Activated CD8-positive, alpha-beta memory T cell treated with anti-CD3 and anti-CD28 coated beads, Interleukin-2, amount 50 U/mL, for 48 hours (primary cell): Measurements from ENCODE around the gene CXXC1.
"Not testable (repeated sequence)": the region's sequence is repeated elsewhere in the genome, so short reads cannot be mapped to it uniquely, and the experiment has no call there.

ENCODE experiments used
- DNase-seq: peaks from one replicate; pipeline ENCODE4 v3.0.0-alpha.2; 2020

Gene CXXC1

DNA sequence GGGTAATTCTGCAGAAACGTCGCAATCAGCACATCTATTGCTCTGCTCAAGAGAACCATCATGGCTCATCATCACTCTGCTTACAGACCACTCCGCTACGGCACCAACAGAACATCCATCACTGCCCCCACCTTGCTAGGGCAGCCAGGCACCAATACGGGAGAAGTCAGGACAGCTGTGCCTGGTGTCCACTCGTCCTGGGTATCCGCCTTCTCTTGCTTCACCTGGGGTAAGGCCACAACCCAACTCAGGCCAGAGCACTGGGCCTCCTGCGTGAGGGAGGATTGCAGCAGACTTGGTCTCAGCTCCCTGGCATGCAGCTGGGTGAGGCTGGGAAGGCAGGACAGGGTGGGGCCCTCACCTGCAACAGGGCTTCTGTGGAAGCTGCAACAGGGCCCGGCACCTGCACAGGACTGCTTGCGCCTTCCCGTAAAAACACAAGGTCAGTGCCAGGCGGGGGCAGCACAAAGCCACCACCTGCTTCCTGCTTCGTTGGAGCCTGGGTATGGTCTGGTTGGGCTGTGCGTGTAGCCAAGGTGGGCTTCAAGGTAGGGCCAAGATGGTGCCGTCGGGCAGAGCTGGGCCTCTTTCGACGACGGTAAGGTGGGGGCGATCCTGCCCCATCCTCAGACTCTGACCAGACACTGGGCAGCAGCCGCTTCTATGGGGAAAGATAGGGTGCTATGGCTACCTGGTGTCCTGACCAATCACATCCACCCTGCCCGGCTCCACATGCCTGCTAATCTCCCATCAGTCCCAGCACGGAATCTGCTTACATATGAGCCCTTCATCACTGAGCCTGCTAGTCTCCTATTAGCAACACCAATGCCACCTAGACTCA lies 14.1 kb downstream of the CXXC1 start:
- no peak for DNase-seq

DNA sequence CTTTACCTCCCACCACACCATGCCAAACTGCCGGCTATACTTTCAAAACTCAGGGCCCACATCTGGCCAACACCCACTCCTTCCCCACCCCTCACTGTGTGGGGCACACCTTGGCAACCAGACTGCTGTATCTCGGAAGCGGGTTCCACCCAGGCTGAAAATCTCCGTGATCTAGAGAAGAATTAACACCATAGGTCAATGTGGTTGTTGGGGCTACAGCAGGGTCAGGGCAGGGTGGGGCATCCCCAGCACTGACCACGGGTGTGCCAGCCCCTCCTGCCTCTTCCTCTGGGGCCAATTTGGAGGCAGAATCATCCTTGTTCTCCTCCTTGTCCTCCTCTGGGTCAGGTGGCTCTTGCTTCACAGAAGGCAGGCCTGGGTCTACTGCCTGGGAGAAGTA lies 14.9 kb downstream of the CXXC1 start:
- DNase-seq: no peak

DNA sequence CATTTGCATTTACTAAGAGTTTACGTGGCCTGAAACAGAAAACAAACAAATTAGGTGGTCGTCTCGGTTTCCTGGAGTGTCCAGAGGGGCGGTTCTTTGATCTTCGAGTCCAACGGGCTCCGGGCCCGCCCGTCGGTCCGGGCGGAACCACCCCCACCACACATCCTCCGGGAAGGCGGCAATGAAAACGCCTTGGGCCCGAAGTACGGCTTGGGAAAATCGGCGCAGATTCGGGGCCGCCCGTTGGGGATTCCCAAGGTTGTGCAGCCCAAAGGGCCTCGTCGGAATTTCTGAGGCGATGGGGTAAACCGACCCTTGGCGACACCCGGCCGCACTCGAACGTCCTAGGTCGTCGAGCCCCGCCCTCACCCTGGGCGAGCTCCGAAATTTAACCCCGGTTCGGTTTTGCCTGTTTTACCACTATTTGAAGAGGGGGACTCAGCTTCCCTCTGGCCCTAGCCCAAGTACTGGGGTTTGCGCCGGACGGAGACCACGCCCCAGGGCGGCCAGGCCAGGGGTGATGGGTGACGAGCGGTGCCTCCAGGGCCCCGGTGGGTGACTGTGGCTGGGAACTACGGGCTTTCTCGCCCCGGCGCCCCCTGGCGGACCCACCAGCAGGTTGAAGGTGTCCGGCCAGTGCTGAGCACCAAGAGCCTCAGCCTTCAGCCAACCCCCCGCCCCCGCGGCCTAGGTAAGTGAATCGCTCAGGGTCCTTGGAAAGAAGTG lies 19.3 kb downstream of the CXXC1 start:
- peak; percentile 93 for DNase-seq

- peak; percentile 92 for DNase-seq
These were observed 21.2 kb downstream of the CXXC1 start, which contains the start of gene CFAP53 for GRCh38 chr18:50266248-50266704. CFAP53 (minus strand) TSS chr18:50266495; CDS start chr18:50266404, 91 bp downstream.

DNA sequence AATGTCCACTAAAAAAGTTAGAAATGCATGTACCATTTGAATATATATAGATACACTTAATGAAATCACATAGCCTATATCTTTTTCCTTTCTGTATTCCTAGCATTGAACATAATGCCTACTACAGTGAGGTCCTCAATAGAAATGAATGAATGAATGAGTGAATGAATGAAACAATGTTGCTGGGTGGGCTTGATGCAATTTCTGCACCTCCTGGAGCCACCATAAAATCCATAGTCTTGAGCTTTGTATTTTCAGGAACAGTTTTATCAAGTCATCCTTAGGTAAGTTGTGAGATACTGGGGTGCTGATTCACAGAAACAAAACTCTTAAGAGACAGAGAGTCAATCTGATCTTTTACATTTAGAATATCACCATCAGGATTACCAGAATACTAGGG lies 24.5 kb downstream of the CXXC1 start:
- DNase-seq: no peak

DNA sequence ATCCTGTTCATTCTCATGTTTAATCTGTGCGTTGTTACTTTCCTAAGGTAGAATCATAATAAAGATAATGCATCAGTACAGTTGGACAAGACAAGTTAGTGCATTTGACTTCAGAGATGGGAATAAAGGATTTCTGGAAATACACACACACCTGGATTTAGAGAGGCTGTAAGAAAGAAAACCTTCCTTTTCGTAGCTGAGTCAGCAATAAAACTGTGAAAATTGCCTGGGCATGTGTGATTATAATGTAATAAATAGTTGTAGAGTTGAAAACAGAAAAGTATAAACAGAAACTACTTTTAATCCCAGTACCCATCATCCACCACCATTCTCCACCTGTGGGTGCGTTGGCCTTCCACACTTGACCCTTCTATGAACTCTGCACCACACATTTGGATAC lies 36.6 kb downstream of the CXXC1 start:
- DNase-seq: no peak

DNA sequence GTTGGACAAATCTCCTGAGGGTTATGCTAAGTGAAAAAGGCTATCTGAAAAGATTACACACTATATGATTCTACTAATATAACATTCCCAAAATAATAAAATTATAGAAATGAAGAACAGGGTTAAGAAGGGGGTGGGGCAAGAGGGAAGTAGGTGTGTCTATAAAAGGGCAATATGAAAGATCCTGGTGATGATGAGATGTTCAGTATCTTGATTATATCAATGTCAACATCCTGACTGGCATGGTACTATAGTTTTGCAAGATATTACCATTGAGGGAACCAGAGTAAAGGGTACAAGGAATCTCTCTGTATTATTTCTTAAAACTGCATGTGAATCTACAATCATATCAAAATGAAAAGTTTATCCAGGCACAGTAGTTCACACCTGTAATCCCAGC lies 37.9 kb downstream of the CXXC1 start:
- no peak for DNase-seq

- DNase-seq: no peak
These were observed 39.9 kb downstream of the CXXC1 start for GRCh38 chr18:50247561-50247960.

DNA sequence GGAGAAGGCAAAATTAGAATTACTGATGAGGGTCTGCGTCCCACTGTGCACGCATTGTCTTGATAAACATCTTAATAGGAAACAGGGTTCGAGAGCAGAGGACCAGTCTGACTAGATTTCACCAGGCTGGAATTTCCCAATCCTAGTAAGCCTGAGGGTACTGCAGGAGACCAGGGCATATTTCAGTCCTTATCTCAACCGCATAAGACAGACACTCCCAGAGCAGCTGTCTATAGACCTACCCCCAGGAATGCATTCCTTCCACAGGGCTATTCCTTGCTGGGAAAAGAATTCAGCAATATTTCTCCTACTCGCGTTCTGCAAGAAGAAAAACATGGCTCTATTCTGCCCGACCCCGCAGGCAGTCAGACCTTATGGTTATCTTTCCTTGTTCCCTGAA lies 45.7 kb downstream of the CXXC1 start:
- not testable (repeated sequence) for DNase-seq

DNA sequence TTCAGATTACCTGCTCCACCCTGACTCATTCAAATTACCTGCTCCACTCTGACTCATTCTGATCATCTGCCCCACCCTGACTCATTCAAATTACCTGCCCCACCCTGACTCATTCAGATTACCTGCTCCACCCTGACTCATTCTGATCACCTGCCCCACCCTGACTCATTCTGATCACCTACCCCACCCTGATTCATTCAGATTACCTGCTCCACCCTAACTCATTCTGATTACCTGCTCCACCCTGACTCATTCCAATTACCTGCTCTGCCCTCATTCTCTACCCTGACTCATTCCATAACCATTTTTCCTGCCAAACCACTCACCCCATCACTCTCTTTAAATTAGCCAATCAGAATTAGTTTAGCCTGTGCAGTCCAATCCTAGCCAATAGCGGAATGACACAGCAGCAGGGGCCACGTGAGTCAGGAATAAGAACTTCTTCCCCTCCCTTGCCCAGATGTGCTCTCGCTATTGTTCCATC lies 47.4 kb downstream of the CXXC1 start:
- DNase-seq: no peak

GRCh38 chr18:50232419-50232818 lies 55.1 kb downstream of the CXXC1 start:
- no peak for DNase-seq
